LNCaP clone FGC (cell line): Measurements from ENCODE around the gene MOV10L1.

Experiments
- DNase-seq: peaks from one replicate; pipeline ENCODE4 v3.0.0-alpha.2; 2011; ENCODE audit warnings: low read depth
- H3K4me3 ChIP-seq: 2 replicates; pipeline ENCODE4 v1.5.1; 2011; ENCODE audit warnings: mild to moderate bottlenecking, low read depth, low read length, control low read depth
- CTCF ChIP-seq: IDR thresholded peaks from 2 replicates; pipeline ENCODE4 v1.5.1; 2012; ENCODE audit warnings: mild to moderate bottlenecking; ENCODE audit not compliant: control insufficient read depth, insufficient read depth; ENCODE audit errors: extremely low read depth

MOV10L1 gene

GRCh38 chr22:50169181-50169759 is 79.5 kb downstream of the MOV10L1 start:
- DNase-seq, result no peak
- H3K4me3 ChIP-seq, result peak overlapping the region; percentile 47
- TF ChIP-seq CTCF, result no peak

GRCh38 chr22:50169774-50170341 is 80.1 kb downstream of the MOV10L1 start:
- H3K4me3 ChIP-seq, result peak overlapping the region; percentile 47
- no peak for DNase-seq
- TF ChIP-seq CTCF, result no peak

- DNase-seq, result no peak
- peak within 1 kb of the TSS; percentile 47 for H3K4me3 ChIP-seq
- no peak for TF ChIP-seq CTCF
Measured at GRCh38 chr22:50170453-50171318, 80.9 kb downstream of the MOV10L1 start, which contains the start of gene PANX2. PANX2 (plus strand) TSS chr22:50170731; CDS start chr22:50170731, 0 bp downstream.

GRCh38 chr22:50171319-50171964 is 81.6 kb downstream of the MOV10L1 start:
- DNase-seq, result no peak
- TF ChIP-seq CTCF, result no peak
- H3K4me3 ChIP-seq, result no peak overlapping the region

- DNase-seq, result no peak
- no peak overlapping the region for H3K4me3 ChIP-seq
- TF ChIP-seq CTCF, result no peak
Measured at GRCh38 chr22:50171965-50172421, 82.2 kb downstream of the MOV10L1 start.

GRCh38 chr22:50173311-50173982 is 83.6 kb downstream of the MOV10L1 start:
- H3K4me3 ChIP-seq, result no peak overlapping the region
- no peak for DNase-seq
- TF ChIP-seq CTCF, result no peak
